ENCODE data around the gene LEP.

- TF ChIP-seq ZBTB7A (IDR thresholded peaks at IDR 0.05; ENCODE audit: low read depth): no peak
- TF ChIP-seq TEAD4 (IDR thresholded peaks at IDR 0.05): no peak
- no peak for TF ChIP-seq EP300 (IDR thresholded peaks at IDR 0.05; ENCODE audit: borderline replicate concordance)
- TF ChIP-seq REST (IDR thresholded peaks at IDR 0.05; ENCODE audit: low read depth): no peak
- TF ChIP-seq USF1 (IDR thresholded peaks at IDR 0.05): no peak
These were observed 38.7 kb upstream of the LEP start for GRCh38 chr7:128202287-128202957.

Data from Ishikawa (cell line).